Lower leg skin (tissue), 3 donors: ENCODE measurements around the gene FRS2.

Experiments used
- CTCF ChIP-seq, 3 donors: fragments of 450-650 bp; IDR thresholded peaks; one replicate each; pipeline ENCODE4 v1.5.1; 2016; ENCODE audit warnings: antibody characterized with exemption in 3 of 3, mild to moderate bottlenecking in 3 of 3, moderate library complexity in 2 of 3
- POLR2A ChIP-seq, 2 donors: fragments of 450-650 bp; IDR thresholded peaks; one replicate each; pipeline ENCODE4 v1.6.1; 2016 to 2017; ENCODE audit warnings: antibody characterized with exemption in 2 of 2, mild to moderate bottlenecking in 1 of 2, moderate library complexity in 1 of 2

DNA sequence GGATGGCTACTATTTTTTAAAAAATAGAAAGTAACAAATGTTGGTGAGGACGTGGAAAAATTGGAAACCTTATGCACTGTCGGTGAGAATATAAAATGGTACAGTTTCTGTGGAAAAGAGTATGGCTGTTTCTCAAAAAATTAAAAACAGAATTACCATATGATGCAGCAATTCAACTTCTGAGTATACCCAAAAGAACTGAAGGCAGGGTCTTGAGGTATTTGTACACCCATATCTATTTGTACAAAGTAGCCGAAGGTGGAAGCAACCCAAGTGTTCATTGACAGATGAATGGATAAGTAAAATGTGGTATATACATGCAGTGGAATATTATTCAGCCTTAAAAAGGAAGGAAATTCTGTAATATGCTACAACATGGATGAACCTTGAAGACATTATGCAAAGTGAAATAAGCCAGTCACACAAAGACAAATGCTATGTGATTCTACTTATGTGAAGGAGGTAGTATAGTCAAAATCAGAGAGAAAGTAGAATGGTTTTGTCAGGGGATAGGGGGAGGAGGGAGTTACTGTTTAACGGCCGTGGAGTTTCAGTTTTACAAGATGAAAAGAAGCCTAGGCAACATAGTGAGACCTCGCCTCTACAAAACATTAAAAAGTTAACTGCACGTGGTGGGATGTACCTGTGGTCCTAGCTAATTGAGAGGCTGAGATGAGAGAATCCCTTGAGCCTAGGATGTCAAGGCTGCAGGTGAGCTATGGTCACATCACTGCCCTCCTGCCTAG lies 76.7 kb downstream of the FRS2 start:
- TF ChIP-seq CTCF (IDR thresholded peaks at IDR 0.05) (no peak), POLR2A (IDR thresholded peaks at IDR 0.05) (no peak)
